B cell (primary cell): ENCODE measurements around the gene SASH1. TPM values are rescaled to one million over a fixed set of nuclear protein-coding genes. Genes with fewer than 3 reads are reported as not detected.

ENCODE experiments used
- ATAC-seq: fragments of 200-7000 bp; cut with Tn5 transposase; one replicate; pipeline ENCODE4 v1.10.0; 2021; ENCODE audit warnings: low read depth, mild to moderate bottlenecking, moderate number of reproducible peaks, moderate library complexity
- CTCF ChIA-PET: fragments of 350-600 bp; sonication (Branson Sonifier 250); formaldehyde crosslinking; loops from one replicate; lab custom pipeline; 2021; ENCODE audit warnings: antibody characterized with exemption, inconsistent platforms; lab: Charles Lee
- POLR2A ChIA-PET: fragments of 350-600 bp; sonication (Branson Sonifier 250); formaldehyde crosslinking; loops from one replicate; lab custom pipeline; 2021; ENCODE audit warnings: antibody characterized with exemption; lab: Charles Lee
- DNase-seq: peaks from one replicate; pipeline ENCODE4 v3.0.0; 2013
- H2AFZ ChIP-seq: 2 replicates; pipeline ENCODE4 v1.6.1; 2012; ENCODE audit warnings: mild to moderate bottlenecking, low read depth, low read length; ENCODE audit not compliant: insufficient read depth, poor library complexity, severe bottlenecking
- H3K27ac ChIP-seq, 2 donors: 1 replicate in 1 of 2; 2 replicates in 1 of 2; pipeline ENCODE4 v1.5.1; 2012 to 2013; ENCODE audit warnings: low read length in 2 of 2, mild to moderate bottlenecking in 2 of 2, moderate library complexity in 1 of 2
- H3K27me3 ChIP-seq, 4 experiments: fragments of 200-600 bp in 1 of 4; sonication (generic) in 1 of 4; replicated peaks in 1 of 4; 1 replicate in 2 of 4; 2 replicates in 2 of 4; pipeline versions ENCODE4 v1.6.1 to v1.7.0; 2013 to 2016; ENCODE audit warnings: low read length in 3 of 4, mild to moderate bottlenecking in 2 of 4, mixed read lengths in 1 of 4, moderate library complexity in 1 of 4; ENCODE audit not compliant: insufficient read depth in 4 of 4, control insufficient read depth in 3 of 4; ENCODE audit errors: control extremely low read depth in 1 of 4
- H3K36me3 ChIP-seq, 2 experiments: replicated peaks in 1 of 2; 1 replicate in 1 of 2; 2 replicates in 1 of 2; pipeline versions ENCODE4 v1.6.1 to v1.7.1; 2013; ENCODE audit warnings: low read length in 1 of 2; ENCODE audit not compliant: insufficient read depth in 2 of 2, control insufficient read depth in 1 of 2; ENCODE audit errors: control extremely low read depth in 1 of 2, extremely low read depth in 1 of 2
- H3K4me1 ChIP-seq, 2 donors: fragments of 200-600 bp in 1 of 2; sonication (generic) in 1 of 2; 1 replicate in 1 of 2; 2 replicates in 1 of 2; pipeline versions ENCODE4 v1.5.1 to v1.6.1; 2013 to 2017; ENCODE audit warnings: low read length in 2 of 2; ENCODE audit not compliant: control insufficient read depth in 2 of 2, insufficient read depth in 2 of 2
- H3K4me2 ChIP-seq: replicated peaks from 2 replicates; pipeline ENCODE3; 2012; ENCODE audit warnings: mild to moderate bottlenecking, low read depth, low read length; ENCODE audit not compliant: poor library complexity, severe bottlenecking
- H3K4me3 ChIP-seq, 5 experiments: fragments of 200-600 bp in 1 of 5; sonication (generic) in 1 of 5; 1 replicate in 3 of 5; 2 replicates in 2 of 5; pipeline versions ENCODE4 v1.5.1 to v1.7.0; 2011 to 2016; ENCODE audit warnings: low read length in 4 of 5, mild to moderate bottlenecking in 4 of 5, low read depth in 2 of 5, control low read depth in 1 of 5, moderate library complexity in 1 of 5; ENCODE audit not compliant: insufficient read depth in 1 of 5; ENCODE audit errors: control extremely low read depth in 1 of 5, extremely low read depth in 1 of 5
- H3K79me2 ChIP-seq: fragments of 200-600 bp; sonication (generic); one replicate; pipeline ENCODE4 v1.6.0; 2016; ENCODE audit warnings: low read length; ENCODE audit not compliant: control insufficient read depth, insufficient read depth
- H3K9ac ChIP-seq: fragments of 200-600 bp; sonication (generic); 2 replicates; pipeline ENCODE4 v1.6.1; 2017; ENCODE audit warnings: mild to moderate bottlenecking, low read length, moderate library complexity
- H3K9me3 ChIP-seq, 3 donors: one replicate each; pipeline versions ENCODE4 v1.6.1 to v1.7.1; 2013; ENCODE audit warnings: low read length in 2 of 3; ENCODE audit not compliant: control insufficient read depth in 2 of 3, insufficient read depth in 1 of 3; ENCODE audit errors: control extremely low read depth in 1 of 3
- H4K20me1 ChIP-seq: 2 replicates; pipeline ENCODE4 v1.6.0; 2012; ENCODE audit warnings: mild to moderate bottlenecking, low read length; ENCODE audit not compliant: insufficient read depth, control insufficient read depth, poor library complexity, severe bottlenecking
- H3K27ac Mint-ChIP-seq: one replicate; pipeline ENCODE4 v1.8.0; 2021; ENCODE audit warnings: mixed read lengths
- H3K27me3 Mint-ChIP-seq: one replicate; pipeline ENCODE4 v1.8.0; 2021; ENCODE audit warnings: mixed read lengths
- H3K4me1 Mint-ChIP-seq: one replicate; pipeline ENCODE4 v1.8.0; 2021; ENCODE audit warnings: mixed read lengths
- H3K4me3 Mint-ChIP-seq: one replicate; pipeline ENCODE4 v1.8.0; 2021; ENCODE audit warnings: mixed read lengths
- H3K9me3 Mint-ChIP-seq: one replicate; pipeline ENCODE4 v1.8.0; 2022; ENCODE audit warnings: mixed read lengths; ENCODE audit not compliant: insufficient read depth
- EZH2 ChIP-seq: IDR thresholded peaks from 2 replicates; pipeline ENCODE4 v1.6.1; 2012; ENCODE audit warnings: borderline replicate concordance, low read depth, mild to moderate bottlenecking, moderate library complexity, low read length; ENCODE audit not compliant: insufficient read depth, poor library complexity, severe bottlenecking
- WGBS: methylation state at CpG from one replicate; pipeline ENCODE4 v1.1.5; 2013; ENCODE audit warnings: missing lambda C conversion rate; ENCODE audit not compliant: insufficient coverage; 5-methylcytosine and 5-hydroxymethylcytosine counted together
- intact Hi-C: fragments of 100-400 bp; cut with micrococcal nuclease; formaldehyde crosslinking; loops from one replicate; pipeline ENCODE4 v1.10.0; 2022
- polyA plus RNA-seq: library from polyadenylated mRNA; depleted of rRNA; stranded (reverse); fragments of >200 nt; gene quantifications from 2 replicates; pipeline ENCODE4 v1.2.3, GENCODE V29; 2012
- total RNA-seq, 2 donors: library from RNA; stranded (reverse); fragments of 120-200 nt in 1 of 2; gene quantifications; 1 replicate in 1 of 2; 2 replicates in 1 of 2; pipeline versions ENCODE4 v1.2.3 to v1.2.4, GENCODE V29; 2013 to 2022
- TF ChIP-seq, protein P1 (sequence below): fragments of 200-600 bp; IDR thresholded peaks from one replicate; pipeline ENCODE4 v1.8.0; 2022; ENCODE audit warnings: antibody characterized with exemption, mild to moderate bottlenecking

SASH1 gene
- total and polyA plus RNA-seq, 2 donors (not counting 1 experiment from before 2014, with no cell fraction given) = 0.01 to 0.07 TPM

- no peaks in the 10 kb centered on the region for H3K27me3 Mint-ChIP-seq
Measured at GRCh38 chr6:148532698-148533097, 190.1 kb downstream of the SASH1 start.

GRCh38 chr6:148533309-148534107 is 190.9 kb downstream of the SASH1 start:
- Histone ChIP-seq H3K4me3 (no peak overlapping the region), H3K9me3 (no peaks in the 10 kb centered on the region), H3K4me1 (no peaks in the 10 kb centered on the region), H3K9ac (no peak overlapping the region), H3K27ac (no peak overlapping the region), H3K36me3 (no peaks in the 10 kb centered on the region), H3K79me2 (no peaks in the 10 kb centered on the region), H3K27me3 (peaks cover 0 to 6% (median 0%) of the 10 kb centered on the region in 4 experiments), H2AFZ (no peak overlapping the region), H4K20me1 (no peaks in the 10 kb centered on the region), H3K4me2 (no peak overlapping the region)
- 97% methylated on average over 18 of the region's 24 CpGs for WGBS
- Mint-ChIP-seq H3K4me1 (peaks cover 6% of the 10 kb centered on the region), H3K4me3 (no peak overlapping the region), H3K9me3 (no peaks in the 10 kb centered on the region), H3K27ac (no peak overlapping the region), H3K27me3 (peaks cover 1% of the 10 kb centered on the region)
- no peak for ATAC-seq
- intact Hi-C loops = no loop called here
- ChIA-PET CTCF (no interaction called here), POLR2A (no interaction called here)
- no peak for DNase-seq
- no peak for TF ChIP-seq EZH2
- TF ChIP-seq, protein P1, sequence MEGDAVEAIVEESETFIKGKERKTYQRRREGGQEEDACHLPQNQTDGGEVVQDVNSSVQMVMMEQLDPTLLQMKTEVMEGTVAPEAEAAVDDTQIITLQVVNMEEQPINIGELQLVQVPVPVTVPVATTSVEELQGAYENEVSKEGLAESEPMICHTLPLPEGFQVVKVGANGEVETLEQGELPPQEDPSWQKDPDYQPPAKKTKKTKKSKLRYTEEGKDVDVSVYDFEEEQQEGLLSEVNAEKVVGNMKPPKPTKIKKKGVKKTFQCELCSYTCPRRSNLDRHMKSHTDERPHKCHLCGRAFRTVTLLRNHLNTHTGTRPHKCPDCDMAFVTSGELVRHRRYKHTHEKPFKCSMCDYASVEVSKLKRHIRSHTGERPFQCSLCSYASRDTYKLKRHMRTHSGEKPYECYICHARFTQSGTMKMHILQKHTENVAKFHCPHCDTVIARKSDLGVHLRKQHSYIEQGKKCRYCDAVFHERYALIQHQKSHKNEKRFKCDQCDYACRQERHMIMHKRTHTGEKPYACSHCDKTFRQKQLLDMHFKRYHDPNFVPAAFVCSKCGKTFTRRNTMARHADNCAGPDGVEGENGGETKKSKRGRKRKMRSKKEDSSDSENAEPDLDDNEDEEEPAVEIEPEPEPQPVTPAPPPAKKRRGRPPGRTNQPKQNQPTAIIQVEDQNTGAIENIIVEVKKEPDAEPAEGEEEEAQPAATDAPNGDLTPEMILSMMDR = no peak

More at GRCh38 chr6:148532698-148533097, 190.1 kb downstream of the SASH1 start:
- Histone ChIP-seq H3K27ac (no peak overlapping the region), H3K4me1 (no peaks in the 10 kb centered on the region), H3K36me3 (no peaks in the 10 kb centered on the region), H4K20me1 (no peaks in the 10 kb centered on the region), H3K4me2 (no peak overlapping the region), H3K79me2 (no peaks in the 10 kb centered on the region), H3K27me3 (no peaks in the 10 kb centered on the region), H2AFZ (no peak overlapping the region), H3K9me3 (no peaks in the 10 kb centered on the region), H3K4me3 (no peak overlapping the region), H3K9ac (no peak overlapping the region)
- Mint-ChIP-seq H3K4me3 (no peak overlapping the region), H3K27ac (no peak overlapping the region), H3K9me3 (no peaks in the 10 kb centered on the region), H3K4me1 (peaks cover 5% of the 10 kb centered on the region)
- over 99% methylated on average over 13 of the region's 13 CpGs for WGBS
- no peak for TF ChIP-seq EZH2
- TF ChIP-seq, protein P1 = no peak
- ChIA-PET POLR2A (interaction anchor here (0.6 kb wide), 1 partner anchor 47 kb away, joined by 8 read pairs; no protein-coding TSS in a partner anchor), CTCF (no interaction called here)
- intact Hi-C loops = no loop called here
- ATAC-seq = no peak
- DNase-seq = no peak
